HUDEP-2 (cell line): ENCODE measurements around the gene SRI.
A peak's percentile ranks its signal among the peaks of the same experiment; 100 is the strongest.
"Not testable (repeated sequence)": the region's sequence is repeated elsewhere in the genome, so short reads cannot be mapped to it uniquely, and the experiment has no call there.

ENCODE experiments used
- DNase-seq, 76 experiments: peaks; one replicate each; lab custom pipeline; 2025; ENCODE audit not compliant: unreplicated experiment in 76 of 76; lab: John Stamatoyannopoulos, UW

The SRI gene, protein sequence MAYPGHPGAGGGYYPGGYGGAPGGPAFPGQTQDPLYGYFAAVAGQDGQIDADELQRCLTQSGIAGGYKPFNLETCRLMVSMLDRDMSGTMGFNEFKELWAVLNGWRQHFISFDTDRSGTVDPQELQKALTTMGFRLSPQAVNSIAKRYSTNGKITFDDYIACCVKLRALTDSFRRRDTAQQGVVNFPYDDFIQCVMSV

DNA sequence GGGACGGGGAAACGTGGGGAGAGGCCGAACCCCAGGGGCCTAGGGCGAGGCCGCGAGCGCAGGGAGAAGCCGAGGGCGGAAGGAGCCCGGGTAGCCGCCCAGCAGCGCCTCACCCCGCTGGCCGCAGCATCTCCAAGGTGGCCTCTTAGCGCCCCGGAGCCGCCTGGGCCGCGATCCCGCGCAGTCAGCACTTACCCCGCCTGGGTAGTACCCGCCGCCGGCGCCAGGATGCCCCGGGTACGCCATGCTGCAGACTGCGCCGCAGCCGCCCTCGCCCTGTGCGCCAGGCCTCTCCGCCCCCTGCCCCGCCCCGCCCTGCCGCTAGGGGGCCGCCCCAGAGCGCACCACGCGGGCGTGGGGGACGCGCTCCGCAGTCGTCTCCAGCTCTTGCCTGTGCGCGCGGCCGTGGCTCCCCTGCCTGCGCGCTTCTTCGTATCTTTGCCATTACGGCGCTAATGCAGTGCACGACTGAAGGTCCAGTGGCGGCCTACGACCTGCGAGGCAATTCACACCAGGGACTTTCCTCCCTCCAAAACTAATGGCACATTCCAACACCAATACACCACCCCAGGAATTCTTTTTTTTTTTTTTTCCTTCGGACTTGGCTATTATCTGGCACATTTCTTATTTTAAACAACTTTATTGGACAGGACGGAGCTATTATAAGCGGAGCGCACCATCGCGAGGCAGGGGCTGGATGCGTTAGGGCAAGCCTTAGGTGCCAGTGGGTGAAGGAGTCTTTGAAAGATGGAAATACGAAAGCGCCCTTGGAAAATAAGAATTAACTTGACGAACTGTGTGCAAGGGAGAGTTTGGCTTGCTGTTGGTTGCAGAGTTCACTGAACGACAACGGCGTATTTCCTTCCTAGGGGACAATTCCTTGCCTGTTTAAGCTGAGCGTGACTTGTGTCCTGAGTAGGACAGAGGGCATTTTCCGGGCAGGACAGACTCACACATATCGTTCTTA lies at the start of gene SRI:
SRI (minus strand) TSS at position 258 of the 967 bp plus-strand sequence; CDS start at position 246, 12 bp downstream.
- DNase-seq, result peak in 74 of 76 experiments; percentile 28 to 89 (median 76)

DNA sequence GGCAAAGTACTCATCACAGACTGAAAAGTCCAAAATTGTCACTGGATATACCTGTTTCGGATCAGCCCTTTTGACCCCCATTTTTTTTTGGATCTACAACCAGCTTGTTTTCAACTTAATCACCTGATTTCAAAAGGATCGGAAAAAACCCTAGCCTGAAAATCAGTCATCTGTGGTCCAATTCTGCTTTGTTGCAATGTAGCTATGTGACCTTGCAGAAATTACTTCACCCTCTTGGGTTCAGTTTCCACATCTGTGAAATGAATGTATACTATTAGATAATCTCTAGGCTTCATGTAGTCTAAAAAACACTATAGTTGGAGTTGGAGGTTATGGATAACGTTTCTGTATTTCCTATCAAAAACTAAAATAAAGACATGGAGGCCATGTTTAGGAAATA lies 49.7 kb upstream of the SRI start:
- no peak for DNase-seq

DNA sequence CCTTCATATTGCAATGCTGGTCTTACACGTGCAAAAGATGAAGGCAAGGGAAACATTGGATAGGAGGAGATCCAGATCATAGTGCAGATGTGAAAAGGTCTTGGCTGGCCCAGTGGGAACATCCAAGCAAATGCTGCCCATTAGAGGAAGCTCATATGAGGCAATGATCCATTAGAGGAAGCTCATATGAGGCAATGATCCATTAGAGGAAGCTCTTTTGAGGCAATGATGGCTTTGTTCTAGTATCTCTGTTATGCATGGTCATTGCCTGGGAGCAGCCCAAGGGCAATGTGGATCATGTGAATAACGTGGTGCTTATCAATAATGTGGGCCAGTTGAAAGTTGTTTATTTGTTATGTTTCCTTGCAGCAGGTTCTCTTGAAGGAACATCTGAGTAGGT lies 49.0 kb upstream of the SRI start:
- no peak for DNase-seq

DNA sequence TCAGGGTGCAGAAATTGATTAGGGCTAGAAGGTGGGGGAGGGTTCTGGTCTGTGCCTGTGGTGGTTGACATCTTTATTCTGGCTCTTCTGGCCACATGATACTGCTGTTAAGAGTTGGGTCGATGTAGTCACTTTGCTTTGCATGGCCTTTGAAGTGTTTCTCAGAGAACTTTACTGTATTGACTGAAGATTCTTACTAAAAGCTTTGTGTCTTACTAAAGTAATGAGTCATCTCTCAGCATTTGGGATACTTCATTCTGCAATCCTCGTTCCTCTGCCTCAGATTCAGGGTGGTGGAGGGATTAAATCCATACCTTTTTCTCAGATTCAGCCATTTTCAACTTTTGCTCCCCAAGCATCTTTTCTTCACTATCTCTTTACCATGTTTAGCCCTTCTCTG lies 48.2 kb upstream of the SRI start:
- no peak for DNase-seq

DNA sequence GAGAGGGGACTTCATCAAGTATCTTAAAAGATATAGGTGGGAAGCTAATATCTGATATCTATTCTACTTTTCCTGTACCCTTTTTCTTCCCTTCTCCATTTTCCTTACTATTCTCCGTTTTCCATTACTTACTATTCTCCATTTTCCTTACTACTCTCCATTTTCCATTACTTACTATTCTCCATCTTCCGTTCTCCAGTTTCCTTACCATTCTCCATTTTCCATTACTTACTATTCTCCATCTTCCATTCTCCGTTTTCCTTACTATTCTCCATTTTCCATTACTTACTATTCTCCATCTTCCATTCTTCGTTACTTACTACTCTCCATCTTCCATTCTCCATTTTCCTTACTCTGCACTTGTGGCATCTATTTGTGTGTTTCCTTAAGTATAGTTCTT lies 47.6 kb upstream of the SRI start:
- DNase-seq, result no peak

DNA sequence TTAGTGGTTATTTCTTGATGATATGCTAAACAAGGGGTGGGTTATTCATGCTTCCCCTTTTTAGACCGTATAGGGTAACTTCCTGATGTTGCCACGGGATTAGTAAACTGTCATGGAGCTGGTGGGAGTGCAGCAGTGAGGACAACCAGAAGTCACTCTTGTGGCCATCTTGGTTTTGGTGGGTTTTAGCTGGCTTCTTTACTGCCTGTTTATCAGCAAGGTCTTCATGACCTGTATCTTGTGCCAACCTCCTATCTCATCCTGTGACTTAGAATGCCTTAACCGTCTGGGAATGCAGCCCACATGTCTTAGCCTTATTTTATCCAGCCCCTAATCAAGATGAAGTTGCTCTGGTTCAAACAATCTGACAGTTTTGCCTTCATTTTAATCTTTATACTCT lies 45.1 kb upstream of the SRI start:
- peak in 27 of 76 experiments; percentile 1 to 64 (median 32) for DNase-seq

DNA sequence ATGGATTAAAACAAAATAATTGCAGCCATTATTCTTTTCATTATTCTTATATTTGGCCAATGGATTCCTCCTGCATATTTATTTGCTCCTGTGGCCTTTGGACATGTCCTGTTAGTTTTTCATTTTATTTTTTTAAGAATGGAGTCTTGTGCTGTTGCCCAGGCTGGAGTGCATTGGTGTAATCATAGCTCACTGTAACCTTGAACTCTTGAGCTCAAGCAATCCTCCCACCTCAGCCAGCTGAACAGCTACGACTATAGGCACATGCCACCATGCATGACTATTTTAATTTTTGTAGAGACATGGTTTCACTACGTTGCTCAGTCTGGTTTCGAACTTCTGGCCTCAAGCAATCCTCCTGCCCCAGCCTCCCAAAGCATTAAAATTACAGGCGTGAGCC lies 42.7 kb upstream of the SRI start:
- no peak for DNase-seq

DNA sequence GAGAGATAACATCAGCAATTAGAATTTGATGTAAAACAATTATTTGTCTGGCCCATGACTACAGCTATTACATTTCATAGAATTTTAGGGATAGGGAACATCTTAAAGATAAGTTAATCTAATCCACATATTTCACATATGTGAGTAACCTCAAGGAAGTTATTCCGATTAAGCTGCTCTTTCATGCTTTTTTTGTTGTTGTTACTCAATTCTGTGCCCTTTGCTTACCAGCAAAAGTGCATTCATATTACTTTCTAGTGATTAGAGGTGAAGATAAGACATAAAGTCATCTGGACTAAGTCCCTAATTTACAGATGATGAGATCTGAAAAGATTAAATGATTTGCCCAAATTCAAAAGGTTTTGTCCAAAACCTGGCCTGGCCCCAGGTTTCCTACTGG lies 40.9 kb upstream of the SRI start:
- no peak for DNase-seq

DNA sequence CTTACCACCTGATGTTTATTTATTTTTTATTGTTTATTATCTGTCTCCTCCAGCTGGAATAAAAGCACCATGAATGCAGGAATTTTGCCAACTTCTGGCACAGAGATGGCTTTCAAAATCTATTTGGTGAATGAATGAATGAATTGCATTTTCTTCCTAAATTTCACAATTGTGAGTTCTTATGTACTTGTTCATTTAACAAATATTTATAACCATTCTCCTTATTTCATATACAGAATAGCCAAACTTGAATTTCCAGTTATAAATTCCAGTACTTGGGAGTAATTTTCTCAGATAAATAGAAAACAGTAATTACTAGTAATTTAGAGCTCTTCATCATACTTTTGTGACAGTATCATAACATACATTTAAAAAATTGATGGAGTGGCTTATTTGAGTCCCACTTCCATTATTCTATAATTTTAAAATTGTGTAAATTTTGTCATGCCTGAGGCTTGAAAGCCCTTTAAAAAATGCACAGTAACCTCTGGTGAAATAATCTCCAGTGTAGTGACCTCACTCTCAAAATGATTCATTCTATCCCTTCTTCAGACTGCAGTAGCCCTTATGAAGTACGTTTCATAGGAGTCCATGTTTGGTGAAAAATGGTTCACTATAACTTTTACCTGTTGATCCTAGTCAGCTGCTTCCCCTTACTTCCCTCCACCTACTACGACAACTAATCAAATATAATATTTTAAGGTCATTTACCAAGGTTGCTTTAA lies 40.0 kb upstream of the SRI start:
- DNase-seq, result no peak

DNA sequence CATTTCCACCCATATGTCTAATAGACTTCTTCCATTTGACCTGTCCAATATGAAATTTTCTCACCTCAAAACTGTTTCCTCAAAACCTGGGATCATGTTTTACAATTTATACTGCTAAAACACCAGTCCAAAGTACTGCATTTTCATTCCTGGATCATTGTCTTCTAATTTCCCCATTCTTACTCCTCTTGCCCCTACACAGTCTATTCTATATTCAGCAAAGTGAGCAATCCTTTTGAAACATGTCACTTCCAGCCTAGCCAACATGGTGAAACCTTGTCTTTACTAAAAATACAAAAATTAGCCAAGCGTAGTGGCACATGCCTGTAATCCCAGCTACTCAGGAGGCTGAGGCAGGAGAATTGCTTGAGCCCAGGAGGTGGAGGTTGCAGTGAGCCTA lies 38.5 kb upstream of the SRI start:
- not testable (repeated sequence) for DNase-seq

DNA sequence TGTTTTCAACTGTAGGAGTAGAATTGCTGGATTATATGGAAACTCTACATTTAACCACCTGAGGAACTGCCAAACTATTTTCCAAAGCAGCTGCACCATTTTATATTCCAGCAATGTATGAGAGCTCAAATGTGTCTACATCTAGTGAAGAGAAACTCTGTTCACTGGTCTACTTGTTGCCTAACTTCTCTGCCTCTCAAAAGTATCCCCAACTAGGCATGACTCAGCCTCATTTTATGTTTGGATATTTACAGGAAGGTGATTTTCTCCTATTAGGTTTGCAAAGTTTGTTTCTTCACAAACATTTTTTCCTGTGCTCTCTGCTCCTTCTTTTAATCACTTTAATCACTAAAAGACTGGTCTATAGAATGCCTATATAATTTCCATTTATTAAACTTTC lies 37.1 kb upstream of the SRI start:
- DNase-seq, result no peak

DNA sequence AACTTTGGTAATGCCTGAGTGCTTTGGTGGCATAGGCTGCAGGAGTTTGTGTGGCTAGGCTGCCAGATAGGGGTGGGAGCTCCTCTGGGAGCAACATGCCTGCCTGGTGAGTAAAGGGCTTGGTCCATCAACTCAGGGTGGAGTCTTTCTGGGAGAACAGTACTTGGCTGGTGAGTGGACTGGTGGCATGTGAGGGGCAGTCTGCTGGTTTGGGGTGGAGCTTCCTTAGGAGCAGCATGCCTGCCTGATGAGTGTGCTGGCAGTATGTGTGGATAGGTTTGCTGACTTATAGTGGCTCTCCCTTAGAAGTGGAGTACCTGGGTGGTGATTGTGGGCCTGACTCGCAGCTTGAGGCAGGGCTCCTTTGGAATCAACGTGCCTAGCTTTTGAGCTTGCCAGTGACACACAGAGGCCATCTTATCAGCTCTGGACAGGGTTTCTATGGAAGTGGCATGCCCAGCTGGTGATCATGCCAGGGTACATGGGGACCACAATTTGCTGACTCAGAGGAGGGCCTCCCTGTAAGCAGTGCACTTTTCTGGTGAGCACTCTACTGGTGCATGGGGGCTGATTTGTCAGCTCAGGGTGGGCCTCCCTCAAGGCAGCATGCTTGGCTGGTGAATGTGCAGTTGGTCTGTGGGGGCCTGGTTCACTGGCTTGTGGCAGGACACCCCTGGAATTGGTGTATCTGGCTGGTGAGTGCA lies 35.0 kb upstream of the SRI start:
- peak in 1 of 76 experiments; percentile 8 for DNase-seq

DNA sequence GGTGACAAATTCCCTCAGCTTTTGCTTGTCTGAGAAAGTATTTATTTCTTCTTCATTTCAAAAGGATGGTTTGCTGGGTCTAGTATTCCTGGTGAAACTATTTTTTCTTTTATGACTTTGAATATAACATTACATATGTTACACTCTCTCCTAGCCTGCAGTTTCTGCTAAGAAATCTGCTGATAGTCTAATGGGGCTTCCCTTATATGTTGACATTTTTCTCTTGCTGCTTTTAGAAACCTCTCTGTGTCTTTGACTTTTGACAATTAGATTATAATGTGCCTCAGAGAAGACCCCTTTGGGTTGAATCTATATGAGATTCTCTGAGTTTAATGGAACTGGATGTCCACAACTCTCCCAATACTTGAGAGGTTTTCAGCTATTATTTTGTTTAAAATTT lies 33.8 kb upstream of the SRI start:
- DNase-seq, result no peak

DNA sequence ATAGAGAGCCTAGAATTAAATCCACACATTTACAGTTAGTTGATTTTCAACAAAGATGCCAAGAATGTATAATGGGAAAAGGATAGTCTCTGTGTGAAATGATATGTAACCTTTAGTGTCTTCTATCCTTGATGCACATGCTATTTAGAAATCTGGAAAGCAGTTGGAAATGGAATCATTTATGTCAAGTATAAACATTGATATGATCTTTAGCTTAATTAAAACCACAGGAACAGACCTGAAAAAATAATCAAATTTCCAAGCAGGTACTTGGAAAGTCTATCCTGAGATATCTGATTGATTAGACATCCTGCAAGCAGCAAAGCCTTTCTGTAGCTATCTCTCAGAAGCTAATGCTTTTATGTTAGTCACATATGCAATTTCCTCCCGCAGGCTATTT lies 24.4 kb upstream of the SRI start:
- DNase-seq, result no peak

DNA sequence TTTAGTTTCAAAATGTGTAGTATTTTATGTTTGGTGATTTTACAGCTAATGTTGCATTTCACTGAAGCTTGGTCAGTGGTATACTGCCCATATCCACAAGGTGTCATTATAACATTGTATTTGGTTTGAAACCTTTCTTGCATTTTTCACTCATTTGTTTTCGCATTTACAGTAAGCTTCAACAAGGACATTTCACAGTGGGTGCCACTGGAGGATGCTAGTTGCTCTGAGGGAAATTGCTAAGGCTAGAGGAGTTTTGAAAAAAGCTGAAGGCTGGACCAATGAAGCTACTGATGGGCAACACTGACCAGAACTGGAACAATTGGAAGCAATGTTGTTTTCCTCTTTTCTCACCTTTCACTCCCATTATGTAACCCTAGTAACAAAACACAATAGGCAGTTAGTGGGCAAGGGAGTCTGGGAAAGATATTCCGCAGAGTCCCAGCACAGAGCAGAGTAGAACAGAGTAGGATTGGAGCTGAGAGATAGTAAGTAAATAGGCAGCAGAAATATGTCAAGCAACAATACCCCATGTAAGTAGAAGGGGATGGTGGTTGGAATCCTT lies 23.6 kb upstream of the SRI start:
- DNase-seq, result peak in 18 of 76 experiments; percentile 2 to 34 (median 12)

DNA sequence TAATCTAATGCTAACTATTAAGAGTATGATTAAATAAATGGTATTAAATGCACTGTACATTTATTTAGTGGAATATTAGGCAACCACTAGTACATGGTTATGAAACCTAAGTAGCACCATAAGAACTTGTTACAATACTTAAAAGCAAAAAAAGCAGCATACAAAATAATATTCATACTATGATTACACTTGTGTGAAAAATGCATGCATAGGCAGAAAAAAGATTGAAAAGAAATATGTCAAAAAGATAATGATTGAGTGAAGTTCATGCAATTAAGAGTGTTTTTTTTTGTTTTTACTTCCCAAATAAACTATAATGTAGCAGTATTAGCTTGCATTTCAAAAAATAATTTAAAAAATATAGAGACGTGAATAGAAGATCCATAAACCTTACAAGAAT lies 20.0 kb upstream of the SRI start:
- DNase-seq, result no peak

DNA sequence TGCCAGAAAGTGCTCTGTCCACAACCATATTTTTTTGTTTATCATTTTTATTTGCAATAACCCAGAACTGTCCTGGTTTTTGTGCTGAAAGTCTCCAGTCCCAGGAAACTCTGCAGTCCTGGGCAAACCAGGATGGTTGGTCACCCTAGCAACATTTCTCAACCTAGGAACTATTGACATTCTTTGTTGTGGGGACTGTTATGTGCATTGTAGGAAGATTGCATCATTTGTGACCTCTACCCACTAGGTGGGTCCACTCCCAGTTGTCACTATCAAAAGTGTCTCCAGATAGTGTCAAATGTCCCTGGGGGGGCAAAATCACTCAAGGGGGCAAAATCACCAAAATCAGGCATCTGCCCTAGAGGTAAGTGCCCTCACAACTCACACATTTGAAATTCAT lies 14.0 kb upstream of the SRI start:
- no peak for DNase-seq

DNA sequence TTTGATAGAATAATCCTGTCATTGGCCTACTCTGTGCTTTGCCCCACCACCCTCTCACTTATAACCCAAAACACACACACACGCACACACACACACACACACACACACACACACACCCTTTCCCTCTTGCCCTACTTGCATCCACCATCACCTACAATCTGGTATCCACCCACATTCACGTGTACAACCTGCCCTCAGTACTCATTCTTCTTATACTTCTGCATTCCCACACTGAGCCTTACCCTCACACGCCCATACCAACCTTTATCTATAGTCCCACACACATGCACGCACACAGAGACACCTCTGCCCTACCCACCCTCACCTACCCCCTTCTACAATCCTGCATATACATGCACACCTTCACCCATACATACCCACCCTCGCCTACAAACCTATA lies 10.8 kb upstream of the SRI start:
- no peak for DNase-seq

DNA sequence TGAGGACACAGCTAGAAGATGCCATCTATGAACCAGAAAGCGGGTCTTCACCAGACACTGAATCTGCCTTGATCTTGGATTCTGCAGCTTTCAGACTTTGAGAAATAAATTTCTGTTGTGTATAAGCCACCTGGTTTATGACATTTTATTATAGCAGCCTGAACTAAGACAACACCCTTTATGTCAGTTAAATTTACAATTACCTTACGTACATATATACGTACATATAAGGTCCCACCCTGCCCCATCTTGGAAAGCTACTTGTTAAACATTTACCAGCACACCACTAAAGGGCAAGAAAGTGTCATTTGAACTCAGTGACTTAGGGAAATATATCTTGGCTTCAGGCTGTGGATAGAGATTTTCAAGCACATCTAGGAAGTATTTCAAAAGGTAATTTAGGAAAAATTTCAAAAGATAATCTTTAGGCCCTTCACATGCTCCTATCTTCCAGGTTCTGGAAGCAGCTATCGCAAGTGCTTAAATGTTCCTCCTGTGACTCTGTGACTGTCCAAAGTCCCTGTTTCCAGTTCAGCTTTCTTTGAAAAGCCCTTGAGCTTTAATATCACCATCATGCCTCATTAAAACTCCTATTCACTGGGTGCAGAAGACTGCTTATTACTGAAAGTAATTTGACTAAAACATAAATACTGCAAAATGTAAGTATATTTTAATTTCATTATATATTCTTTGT lies 9.6 kb upstream of the SRI start:
- no peak for DNase-seq
